ENCODE measurements around the gene ARRDC3. TPM values are rescaled to one million over a fixed set of nuclear protein-coding genes. Genes with fewer than 3 reads are reported as not detected.

The ARRDC3 gene
- total and polyA plus RNA-seq, 2 donors (not counting 3 experiments of a cell fraction or from before 2014, with no cell fraction given) = 12.4 to 43.1 TPM

- no peaks in the 10 kb centered on the region for H3K27me3 ChIP-seq (ENCODE audit: control insufficient read depth in 2 of 2, insufficient read depth in 2 of 2, low read length in 2 of 2)
- H3K9me3 ChIP-seq (replicated peaks; ENCODE audit: control insufficient read depth, insufficient read depth, low read length) = no peaks in the 10 kb centered on the region
- POLR2A ChIA-PET = interaction anchor here (0.5 to 1.4 kb wide), 10 partner anchors 13 to 471 kb away, joined by 3 to 25 read pairs (median 6); no protein-coding TSS in a partner anchor
- FAIRE-seq (peak; percentile 71), DNase-seq (ENCODE audit: low read depth, low spot score) (peak; percentile 95)
- peaks cover 0 to 15% of the 10 kb centered on the region in 2 experiments for H3K36me3 ChIP-seq (ENCODE audit: control insufficient read depth in 2 of 2, extremely low read depth in 1 of 2, insufficient read depth in 2 of 2, low read length in 2 of 2)
- H3K4me3 ChIP-seq (replicated peaks in 1 of 3; ENCODE audit: insufficient read depth in 1 of 3, low read depth in 1 of 3, low read length in 3 of 3) = peak overlapping the region; percentile 89 to 99 (median 90)
- no peak overlapping the region for H2AFZ ChIP-seq (ENCODE audit: low read depth, low read length)
- no peaks in the 10 kb centered on the region for H3K9me1 ChIP-seq (replicated peaks; ENCODE audit: control insufficient read depth, extremely low read depth, insufficient read depth, low read length)
- peak overlapping the region; percentile 96 for H3K27ac ChIP-seq (ENCODE audit: insufficient read depth, low read depth, low read length)
- no peaks in the 10 kb centered on the region for H4K20me1 ChIP-seq (replicated peaks; ENCODE audit: control insufficient read depth, extremely low read depth, insufficient read depth, low read length)
- H3K9ac ChIP-seq (replicated peaks; ENCODE audit: extremely low read depth, insufficient read depth, low read length) = peak overlapping the region; percentile 99
- intact Hi-C loops (cut with micrococcal nuclease) (loop anchor here (1.0 to 2.0 kb wide), 4 partner anchors 69 to 328 kb away; no protein-coding TSS in a partner anchor), dilution Hi-C loops (cut with MboI; ENCODE audit: extremely low pct_ligation_motif_present, low sequenced_read_pairs) (loop anchor here (5.0 to 25.0 kb wide), 2 partner anchors 98 to 443 kb away; no protein-coding TSS in a partner anchor)
- TF ChIP-seq POLR2AphosphoS5 (IDR thresholded peaks at IDR 0.05; ENCODE audit: insufficient read depth, low read depth, low read length) (peak; percentile 44), POLR2A (IDR thresholded peaks at IDR 0.05; ENCODE audit: low read depth, low read length) (peak; percentile 88)
- TF ChIP-seq, protein P1, sequence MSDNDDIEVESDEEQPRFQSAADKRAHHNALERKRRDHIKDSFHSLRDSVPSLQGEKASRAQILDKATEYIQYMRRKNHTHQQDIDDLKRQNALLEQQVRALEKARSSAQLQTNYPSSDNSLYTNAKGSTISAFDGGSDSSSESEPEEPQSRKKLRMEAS (IDR thresholded peaks at IDR 0.05; ENCODE audit: insufficient read depth, insufficient read length) = no peak
- BruUV-seq (replicated peaks) = no TSS peak
- CTCF ChIA-PET = interaction anchor here (0.7 to 2.4 kb wide), 8 partner anchors 39 to 514 kb away, joined by 3 to 19 read pairs (median 5); no protein-coding TSS in a partner anchor
- H3K4me1 ChIP-seq (ENCODE audit: control insufficient read depth, extremely low read depth, insufficient read depth, low read length) = peaks cover 21% of the 10 kb centered on the region
- peaks cover 51% of the 10 kb centered on the region for H3K79me2 ChIP-seq (ENCODE audit: control insufficient read depth, insufficient read depth, low read length)
- H3K4me2 ChIP-seq (ENCODE audit: insufficient read depth, low read length) = peak overlapping the region; percentile 97
Observed at GRCh38 chr5:91380491-91381238, 2.5 kb downstream of the ARRDC3 start.

GRCh38 chr5:91379914-91380490 lies 3.1 kb downstream of the ARRDC3 start:
- no peaks in the 10 kb centered on the region for H3K9me1 ChIP-seq (replicated peaks; ENCODE audit: control insufficient read depth, extremely low read depth, insufficient read depth, low read length)
- CTCF ChIA-PET = interaction anchor here (0.7 to 2.4 kb wide), 6 partner anchors 68 to 513 kb away, joined by 3 to 19 read pairs (median 4); no protein-coding TSS in a partner anchor
- dilution Hi-C loops (cut with MboI; ENCODE audit: extremely low pct_ligation_motif_present, low sequenced_read_pairs) = loop anchor here (5.0 to 25.0 kb wide), 2 partner anchors 98 to 443 kb away; no protein-coding TSS in a partner anchor
- H3K9me3 ChIP-seq (replicated peaks; ENCODE audit: control insufficient read depth, insufficient read depth, low read length) = no peaks in the 10 kb centered on the region
- peak overlapping the region; percentile 99 for H3K9ac ChIP-seq (replicated peaks; ENCODE audit: extremely low read depth, insufficient read depth, low read length)
- peak overlapping the region; percentile 96 for H3K27ac ChIP-seq (ENCODE audit: insufficient read depth, low read depth, low read length)
- peaks cover 21% of the 10 kb centered on the region for H3K4me1 ChIP-seq (ENCODE audit: control insufficient read depth, extremely low read depth, insufficient read depth, low read length)
- TF ChIP-seq POLR2AphosphoS5 (IDR thresholded peaks at IDR 0.05; ENCODE audit: insufficient read depth, low read depth, low read length) (peak; percentile 94), FOS (IDR thresholded peaks at IDR 0.05; ENCODE audit: borderline replicate concordance, insufficient read depth, low read length) (peak; percentile 12), POLR2A (IDR thresholded peaks at IDR 0.05; ENCODE audit: low read depth, low read length) (peak; percentile 62)
- TF ChIP-seq, protein P1 (IDR thresholded peaks at IDR 0.05; ENCODE audit: insufficient read depth, insufficient read length) = no peak
- no TSS peak for BruUV-seq (replicated peaks)
- FAIRE-seq (peak; percentile 72), DNase-seq (ENCODE audit: low read depth, low spot score) (peak; percentile 94)
- H3K79me2 ChIP-seq (ENCODE audit: control insufficient read depth, insufficient read depth, low read length) = peaks cover 51% of the 10 kb centered on the region
- H3K27me3 ChIP-seq (ENCODE audit: control insufficient read depth in 2 of 2, insufficient read depth in 2 of 2, low read length in 2 of 2) = no peaks in the 10 kb centered on the region
- no peaks in the 10 kb centered on the region for H4K20me1 ChIP-seq (replicated peaks; ENCODE audit: control insufficient read depth, extremely low read depth, insufficient read depth, low read length)
- no peak overlapping the region for H2AFZ ChIP-seq (ENCODE audit: low read depth, low read length)
- H3K4me3 ChIP-seq (replicated peaks in 1 of 3; ENCODE audit: insufficient read depth in 1 of 3, low read depth in 1 of 3, low read length in 3 of 3) = peak overlapping the region; percentile 70 to 99 (median 89)
- POLR2A ChIA-PET = interaction anchor here (0.9 to 1.4 kb wide), 2 partner anchors 100 to 413 kb away, joined by 3 to 25 read pairs; no protein-coding TSS in a partner anchor
- intact Hi-C loops (cut with micrococcal nuclease) = loop anchor here (1.0 to 2.0 kb wide), 4 partner anchors 69 to 327 kb away; no protein-coding TSS in a partner anchor
- H3K4me2 ChIP-seq (ENCODE audit: insufficient read depth, low read length) = peak overlapping the region; percentile 95
- H3K36me3 ChIP-seq (ENCODE audit: control insufficient read depth in 2 of 2, extremely low read depth in 1 of 2, insufficient read depth in 2 of 2, low read length in 2 of 2) = peaks cover 0 to 17% of the 10 kb centered on the region in 2 experiments
